Fibroblast of the aortic adventitia (primary cell): ENCODE measurements around the gene USP6NL. TPM values are rescaled to one million over a fixed set of nuclear protein-coding genes. Genes with fewer than 3 reads are reported as not detected.

Experiments
- DNase-seq: peaks from one replicate; pipeline ENCODE4 v3.0.0-alpha.2; 2010; ENCODE audit warnings: low read depth
- H3K4me3 ChIP-seq: 2 replicates; pipeline ENCODE4 v1.5.1; 2011; ENCODE audit warnings: low read depth, mild to moderate bottlenecking, control low read depth, low read length, moderate library complexity
- CTCF ChIP-seq: IDR thresholded peaks from 2 replicates; pipeline ENCODE4 v1.5.1; 2011; ENCODE audit warnings: mild to moderate bottlenecking, low read length, control low read depth, inconsistent platforms; ENCODE audit not compliant: insufficient read depth
- total RNA-seq: library from RNA; depleted of rRNA; stranded (reverse); fragments of >200 nt; gene quantifications from 2 replicates; pipeline ENCODE4 v1.2.3, GENCODE V29; 2012; ENCODE audit warnings: low replicate concordance

USP6NL gene
- total RNA-seq, 1 donor, result 15.2 TPM

- TF ChIP-seq CTCF, result no peak
- no peak for DNase-seq
- no peak overlapping the region for H3K4me3 ChIP-seq
Observed at GRCh38 chr10:11594589-11595394, 16.7 kb downstream of the USP6NL start.

GRCh38 chr10:11593612-11594011 lies 17.8 kb downstream of the USP6NL start:
- no peak for TF ChIP-seq CTCF
- no peak for DNase-seq

GRCh38 chr10:11589738-11590137 lies 21.7 kb downstream of the USP6NL start:
- no peak for TF ChIP-seq CTCF
- DNase-seq, result no peak
- H3K4me3 ChIP-seq, result no peak overlapping the region

More at GRCh38 chr10:11593612-11594011, 17.8 kb downstream of the USP6NL start:
- H3K4me3 ChIP-seq, result no peak overlapping the region

GRCh38 chr10:11588873-11589574 lies 22.4 kb downstream of the USP6NL start:
- H3K4me3 ChIP-seq, result no peak overlapping the region
- DNase-seq, result no peak
- TF ChIP-seq CTCF, result no peak

GRCh38 chr10:11587722-11588259 lies 23.7 kb downstream of the USP6NL start:
- no peak for TF ChIP-seq CTCF
- DNase-seq, result no peak
- no peak overlapping the region for H3K4me3 ChIP-seq

- DNase-seq, result peak; percentile 9
- TF ChIP-seq CTCF, result no peak
- no peak overlapping the region for H3K4me3 ChIP-seq
Observed at GRCh38 chr10:11586170-11586569, 25.3 kb downstream of the USP6NL start.
